Activated CD4-positive, alpha-beta T cell treated with anti-CD3 and anti-CD28 coated beads, Interleukin-2, amount 50 U/mL, for 24 hours (primary cell): Measurements from ENCODE around the gene MAGIX.
"Not testable (repeated sequence)": the region's sequence is repeated elsewhere in the genome, so short reads cannot be mapped to it uniquely, and the experiment has no call there.

Source experiments
- DNase-seq, 2 donors: peaks; one replicate each; pipeline ENCODE4 v3.0.0-alpha.2; 2020; ENCODE audit warnings: low read depth in 1 of 2, low spot score in 1 of 2

The MAGIX gene

DNA sequence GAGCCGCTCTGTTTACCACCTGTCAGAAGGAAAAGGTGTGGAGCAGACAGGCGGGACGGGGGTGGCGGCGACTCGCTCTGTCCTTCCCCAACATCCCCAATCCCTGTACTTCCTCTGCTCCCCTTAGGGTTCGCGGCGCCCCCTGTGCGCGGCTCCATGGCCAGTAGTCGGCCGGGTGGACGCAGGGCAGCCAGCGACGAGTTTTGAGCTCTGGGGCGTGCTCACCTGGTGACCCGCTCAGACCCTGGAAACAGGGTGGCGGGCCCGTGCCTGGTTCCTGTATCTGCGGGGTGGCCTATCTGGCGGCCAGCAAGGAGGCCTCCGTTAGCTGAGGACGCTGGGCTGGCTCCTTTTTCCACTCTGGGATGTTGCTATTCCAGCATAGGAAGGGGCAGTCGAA lies 5.4 kb upstream of the MAGIX start:
- DNase-seq, result no peak

DNA sequence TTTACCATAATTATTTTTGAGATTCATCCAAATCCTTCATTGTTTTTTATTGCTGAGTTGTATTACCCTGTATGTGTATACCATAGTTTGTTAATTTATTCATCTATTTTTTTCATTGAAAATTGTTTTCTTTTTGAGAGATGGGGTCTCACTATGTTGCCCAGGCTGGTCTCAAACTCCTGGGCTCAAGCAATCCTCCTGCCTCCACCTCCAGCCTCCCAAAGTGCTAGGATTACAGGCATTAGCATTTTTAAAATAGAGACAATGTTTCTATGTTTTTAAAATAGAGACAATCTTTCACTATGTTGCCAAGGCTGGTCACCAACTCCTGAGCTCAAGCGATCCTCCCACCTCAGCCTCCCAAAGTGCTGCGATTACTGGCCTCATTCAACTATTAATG lies 1.6 kb upstream of the MAGIX start:
- no peak for DNase-seq

DNA sequence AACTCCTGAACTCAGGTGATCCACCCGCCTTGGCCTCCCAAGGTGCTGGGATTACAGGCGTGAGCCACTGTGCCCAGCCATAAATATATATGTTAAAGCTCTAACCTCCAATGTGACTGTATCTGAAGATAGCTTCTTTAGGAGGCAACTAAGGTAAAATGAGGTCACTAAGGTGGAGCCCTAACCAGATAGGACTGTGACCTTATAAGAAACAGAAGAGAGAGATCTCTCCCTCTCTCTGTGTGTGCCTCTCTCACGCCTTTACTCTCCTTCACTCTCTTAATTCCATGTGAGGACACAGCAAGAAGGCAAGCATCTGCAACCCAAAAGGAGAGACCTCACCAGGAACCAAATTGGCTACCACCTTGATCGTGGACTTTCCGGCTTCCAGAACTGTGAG lies 926 bp upstream of the MAGIX start:
- DNase-seq, result no peak

DNA sequence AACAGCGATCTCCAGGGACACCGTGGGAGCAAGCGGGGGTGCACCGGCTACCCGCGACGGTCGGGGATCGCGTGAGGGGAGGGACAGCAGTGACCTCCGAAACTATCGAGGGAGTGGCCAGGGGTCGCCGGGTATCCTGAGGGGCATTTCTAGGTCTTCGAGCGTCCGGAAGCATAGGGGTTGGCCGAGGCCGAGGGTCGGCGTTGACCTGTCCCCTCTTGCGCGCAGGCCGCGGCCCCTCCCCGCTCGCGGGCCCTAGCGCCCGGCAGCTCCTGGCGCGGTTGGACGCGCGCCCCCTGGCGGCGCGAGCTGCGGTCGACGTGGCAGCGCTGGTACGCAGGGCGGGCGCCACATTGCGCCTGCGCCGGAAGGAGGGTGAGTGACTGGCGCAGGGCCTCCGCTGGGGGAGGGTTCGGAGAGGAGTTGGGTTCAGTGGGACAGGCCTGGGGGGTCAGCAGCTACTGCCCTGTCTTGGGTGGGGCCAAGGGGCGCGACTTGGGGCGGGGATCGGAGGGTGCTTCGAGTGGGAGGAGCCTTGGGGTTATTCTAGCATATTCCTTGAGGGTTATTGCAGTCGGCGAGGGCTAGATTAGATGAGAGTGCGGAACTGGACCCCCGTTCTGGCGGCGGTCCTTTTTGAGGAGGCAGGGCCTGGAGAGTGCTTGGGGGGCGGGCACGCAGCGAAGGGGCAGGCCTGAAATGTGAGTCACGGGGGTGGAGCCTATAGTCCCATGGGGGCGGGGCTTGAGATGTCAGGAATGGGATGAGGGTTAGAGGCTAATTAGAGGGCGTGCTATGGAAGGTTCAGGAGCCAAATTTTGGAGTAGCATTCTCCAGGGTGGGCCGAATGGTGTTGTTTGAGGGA lies 1.2 kb downstream of the MAGIX start:
- peak; percentile 52 to 59 for DNase-seq

DNA sequence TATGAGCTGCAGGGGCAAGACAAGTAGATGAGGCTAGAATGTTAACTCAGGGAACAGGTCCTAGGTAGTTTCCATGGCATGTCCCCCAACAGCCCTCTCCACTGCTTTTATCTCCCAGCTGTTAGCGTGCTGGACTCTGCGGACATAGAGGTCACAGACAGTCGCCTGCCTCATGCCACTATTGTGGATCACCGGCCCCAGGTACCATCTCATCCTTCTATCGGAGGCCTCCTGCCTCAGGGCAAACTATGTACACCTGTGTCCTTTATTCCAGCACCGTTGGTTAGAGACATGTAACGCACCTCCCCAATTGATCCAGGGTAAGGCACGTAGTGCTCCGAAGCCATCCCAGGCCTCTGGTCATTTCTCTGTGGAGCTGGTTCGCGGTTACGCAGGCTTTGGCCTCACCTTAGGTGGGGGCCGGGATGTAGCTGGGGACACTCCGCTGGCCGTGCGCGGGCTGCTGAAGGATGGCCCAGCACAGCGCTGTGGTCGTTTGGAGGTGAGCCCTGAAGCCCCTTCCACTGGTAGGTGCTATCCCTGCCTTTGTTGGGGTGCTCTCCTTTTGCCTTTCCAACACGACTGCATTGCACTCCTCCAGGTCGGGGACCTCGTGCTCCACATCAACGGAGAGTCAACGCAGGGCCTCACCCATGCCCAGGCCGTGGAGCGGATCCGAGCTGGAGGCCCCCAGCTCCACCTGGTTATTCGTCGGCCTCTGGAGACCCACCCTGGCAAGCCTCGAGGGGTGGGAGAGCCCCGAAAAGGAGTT lies 2.2 kb downstream of the MAGIX start:
- DNase-seq, result no peak

DNA sequence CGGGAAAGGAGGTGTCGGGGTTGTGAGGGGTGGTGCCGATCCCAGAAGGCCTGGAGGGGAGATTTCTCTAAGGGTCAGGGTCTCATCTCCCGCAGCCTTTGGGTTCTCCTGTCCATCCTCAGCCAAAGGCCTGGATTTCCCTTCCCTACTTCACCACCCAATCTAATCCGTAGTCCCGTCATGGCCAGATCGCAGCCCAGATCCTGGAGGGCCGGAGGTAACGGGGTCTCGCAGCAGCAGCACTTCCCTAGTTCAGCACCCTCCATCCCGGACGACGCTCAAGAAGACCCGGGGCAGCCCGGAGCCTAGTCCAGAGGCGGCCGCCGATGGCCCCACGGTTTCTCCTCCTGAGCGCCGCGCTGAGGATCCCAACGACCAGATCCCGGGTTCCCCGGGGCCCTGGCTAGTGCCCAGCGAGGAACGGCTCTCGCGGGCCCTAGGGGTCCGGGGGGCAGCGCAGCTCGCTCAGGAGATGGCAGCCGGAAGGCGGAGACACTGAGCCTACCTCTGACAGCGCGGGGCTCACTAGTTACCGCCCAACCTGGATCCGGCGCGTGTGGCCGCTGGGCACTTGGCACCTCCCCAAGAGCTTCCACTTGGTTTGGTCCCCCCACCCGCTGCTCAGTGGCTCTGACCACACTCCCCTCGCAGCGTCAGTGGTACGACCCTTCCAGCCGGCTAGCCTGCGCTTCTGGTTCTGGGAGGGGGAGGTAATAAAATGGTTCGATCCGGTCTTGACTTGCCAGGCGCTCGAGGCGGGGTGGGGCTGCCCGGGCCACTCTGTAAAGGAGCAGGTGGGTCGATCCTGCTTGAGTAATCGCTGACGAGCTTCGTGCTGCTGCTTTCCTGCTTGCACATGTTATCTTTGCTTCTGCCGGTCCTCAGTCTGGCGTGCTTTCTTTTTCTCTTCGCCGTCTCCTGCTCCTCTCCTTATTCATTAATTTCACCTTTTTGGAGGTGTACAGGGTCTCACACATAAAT lies 3.6 kb downstream of the MAGIX start:
- DNase-seq, result peak; percentile 36 to 53

DNA sequence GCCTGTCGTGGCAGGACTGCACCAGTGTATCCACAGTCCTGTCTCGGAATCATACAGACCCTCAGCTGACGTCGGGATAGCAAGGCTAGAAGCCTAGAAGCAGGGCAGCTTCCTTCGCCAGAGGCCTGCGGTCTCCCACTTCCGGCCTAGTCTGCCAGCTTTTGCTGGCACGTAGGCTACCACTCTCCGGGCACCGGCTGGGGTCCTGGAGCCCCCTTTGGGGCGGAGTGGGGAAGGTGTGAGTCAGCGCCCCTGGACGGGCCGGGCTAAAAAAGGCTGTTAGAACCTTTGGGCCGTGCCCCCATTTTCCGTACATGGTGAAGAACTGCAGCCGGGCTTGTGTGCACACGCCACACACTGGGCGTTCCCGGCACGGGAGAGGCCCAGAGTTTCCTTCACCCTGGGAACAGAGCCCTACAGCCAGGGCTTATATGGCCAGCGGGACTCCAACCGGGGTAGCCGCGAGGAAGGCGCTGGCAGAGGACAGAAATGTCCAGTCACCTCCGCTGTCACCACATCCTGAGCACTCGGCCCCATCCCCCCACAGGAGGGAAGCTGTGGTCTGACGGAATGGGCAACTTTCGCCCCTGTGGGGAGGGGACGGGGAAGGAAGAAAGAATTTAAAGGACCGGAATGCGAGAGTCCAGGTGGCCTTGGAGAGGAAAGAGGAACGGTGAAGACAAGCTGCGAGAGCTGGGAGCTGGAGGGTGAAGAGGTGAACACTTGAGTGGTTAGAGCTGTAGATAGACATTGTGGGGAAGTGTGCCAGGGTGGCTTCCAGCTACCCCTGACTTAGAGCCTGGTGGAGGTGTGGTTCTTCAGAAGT lies 4.6 kb downstream of the MAGIX start:
- DNase-seq, result peak in 1 of 2 donors; percentile 40

DNA sequence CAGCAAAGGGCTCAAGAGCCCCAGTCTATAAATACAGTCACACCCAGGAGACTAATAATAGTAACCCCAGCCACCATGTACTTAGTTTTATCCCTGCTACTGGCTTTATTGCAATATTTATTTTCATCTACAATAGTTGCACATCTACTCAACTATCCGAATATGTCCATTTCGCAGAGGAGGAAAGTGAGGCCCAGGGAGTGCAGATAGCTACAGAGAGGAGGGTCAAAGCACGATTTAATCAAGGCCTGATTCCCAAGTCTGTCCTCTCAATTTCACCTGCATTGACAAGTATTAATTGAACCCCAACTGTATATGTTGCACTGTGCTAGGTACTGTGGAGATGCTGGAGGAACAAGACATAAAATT lies 5.2 kb downstream of the MAGIX start:
- no peak for DNase-seq

DNA sequence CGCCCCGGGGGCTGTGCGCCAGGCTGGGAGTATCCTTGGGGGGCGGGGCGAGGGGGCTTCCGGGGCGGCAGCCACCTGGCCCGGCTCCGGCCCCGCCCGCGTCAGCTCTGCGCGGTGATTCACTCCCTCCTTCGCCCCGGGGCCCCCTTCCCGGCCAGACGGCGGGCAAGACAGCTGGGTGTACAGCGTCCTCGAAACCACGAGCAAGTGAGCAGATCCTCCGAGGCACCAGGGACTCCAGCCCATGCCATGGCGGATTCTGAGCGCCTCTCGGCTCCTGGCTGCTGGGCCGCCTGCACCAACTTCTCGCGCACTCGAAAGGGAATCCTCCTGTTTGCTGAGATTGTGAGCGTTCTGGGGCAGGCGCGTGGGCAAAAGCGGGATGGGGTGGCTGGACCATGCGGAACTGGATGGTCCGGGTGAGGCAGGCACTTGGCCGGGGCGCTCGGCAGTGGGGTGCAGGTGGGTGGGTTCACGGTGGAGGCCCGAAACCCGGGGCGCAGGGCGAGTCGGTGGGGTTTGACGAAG lies 9.3 kb downstream of the MAGIX start, which contains the start of gene PLP2:
Gene PLP2, plus strand, starts transcription at position 147 of the 528 bp plus-strand sequence. Its CDS starts 103 bp downstream, at position 250.
- DNase-seq, result peak in 1 of 2 donors; percentile 50

DNA sequence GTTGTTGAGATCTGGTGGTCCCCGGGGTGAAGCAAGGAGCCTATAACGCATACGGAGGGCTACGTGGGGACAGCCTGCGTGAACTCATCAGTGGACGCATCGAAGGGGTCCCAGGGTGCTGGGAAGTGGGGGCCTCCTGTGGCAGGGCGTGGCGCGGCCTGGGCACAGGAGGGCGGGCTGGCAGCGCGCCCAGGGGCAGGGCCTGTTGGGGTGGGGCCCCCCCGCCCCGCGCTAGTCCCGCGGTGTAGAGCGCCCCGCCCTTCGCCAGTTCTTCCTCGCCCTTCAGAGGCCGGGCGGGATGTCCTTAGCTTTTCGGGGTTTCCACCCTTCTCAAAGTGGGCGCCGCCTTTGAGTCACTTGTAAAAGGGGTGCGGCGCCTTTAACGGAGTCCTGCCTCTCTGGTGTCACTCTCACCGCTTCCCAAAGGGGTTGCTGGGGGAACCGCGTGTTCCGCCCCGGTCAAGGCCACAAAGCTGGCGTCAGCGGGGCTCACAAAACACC lies 9.8 kb downstream of the MAGIX start:
- DNase-seq, result peak in 1 of 2 donors; percentile 45

DNA sequence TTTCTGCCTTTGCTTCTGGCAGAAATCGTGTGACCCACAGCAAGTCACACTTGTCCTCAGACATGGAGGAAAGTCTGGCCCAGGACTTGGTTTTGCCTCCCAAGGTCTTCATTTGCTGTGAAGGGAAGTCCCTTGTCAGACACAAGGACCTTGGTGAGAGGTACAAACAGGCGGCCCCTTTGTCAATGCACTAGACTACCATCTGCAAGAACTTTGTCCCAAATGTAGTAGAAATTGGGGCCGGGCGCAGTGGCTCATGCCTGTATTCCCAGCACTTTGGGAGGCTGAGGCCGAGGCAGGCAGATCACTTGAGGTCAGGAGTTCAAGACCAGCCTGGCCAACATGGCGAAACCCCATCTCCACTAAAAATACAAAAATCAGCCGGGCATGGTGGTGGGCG lies 11.0 kb downstream of the MAGIX start:
- DNase-seq, result not testable (repeated sequence)

DNA sequence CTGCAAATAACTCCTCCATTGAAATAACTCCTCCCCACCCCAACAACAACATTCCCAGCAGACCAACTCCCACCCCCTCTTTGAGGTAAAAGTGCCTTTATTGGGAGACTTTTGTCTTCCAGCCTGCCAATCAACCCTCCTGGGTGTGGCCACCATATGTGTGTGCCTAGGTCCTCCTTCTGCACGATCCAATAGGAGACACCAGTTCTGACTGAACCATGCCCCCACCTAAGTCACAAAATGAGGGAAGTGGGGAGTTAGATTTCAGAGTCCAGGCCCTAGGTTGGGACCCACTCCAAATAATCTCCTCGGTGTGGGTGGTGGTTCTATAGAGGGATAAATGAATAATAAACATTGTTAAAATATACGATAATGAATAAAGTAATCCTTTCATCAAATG lies 12.2 kb downstream of the MAGIX start:
- no peak for DNase-seq

DNA sequence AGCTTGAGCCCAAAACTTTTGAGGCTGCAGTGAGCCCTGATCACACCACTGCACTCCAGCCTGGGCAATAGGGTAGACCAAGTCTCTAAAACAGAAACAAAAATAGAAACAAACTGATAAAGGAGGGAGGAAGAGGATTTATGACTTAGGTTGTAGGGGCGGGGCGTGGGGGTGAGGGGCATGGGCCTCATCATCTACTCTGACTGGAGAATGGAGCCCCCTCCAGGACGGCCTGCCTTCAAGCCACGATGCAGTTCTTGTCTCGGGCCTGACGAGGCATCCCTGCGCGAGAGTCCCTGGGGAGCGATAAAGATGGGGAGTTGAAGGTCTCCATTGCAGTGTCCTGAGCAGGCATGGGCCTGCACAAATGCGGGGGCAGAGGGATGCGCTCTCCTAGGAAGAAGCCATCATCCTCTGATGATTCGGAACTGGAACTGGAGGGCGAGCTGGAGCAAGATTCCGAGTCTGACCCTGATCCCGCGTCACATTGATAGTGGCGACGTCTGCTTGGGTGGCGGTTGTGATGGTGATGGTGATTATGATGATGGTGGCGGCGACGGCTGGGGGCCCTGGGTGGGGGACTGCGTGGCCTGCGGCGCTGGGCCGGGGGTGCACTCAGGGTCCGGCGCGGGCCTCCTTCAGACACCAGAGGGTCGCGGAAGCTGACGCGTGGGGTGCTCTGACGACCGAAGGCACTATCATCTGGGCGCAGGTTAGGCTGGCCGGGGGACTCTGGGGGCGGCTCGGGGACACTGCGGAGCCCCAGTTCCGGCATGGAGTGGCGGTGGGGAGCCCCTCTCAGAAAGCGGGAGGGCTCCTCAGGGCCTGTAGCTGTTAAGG lies 13.1 kb downstream of the MAGIX start:
- DNase-seq, result no peak

DNA sequence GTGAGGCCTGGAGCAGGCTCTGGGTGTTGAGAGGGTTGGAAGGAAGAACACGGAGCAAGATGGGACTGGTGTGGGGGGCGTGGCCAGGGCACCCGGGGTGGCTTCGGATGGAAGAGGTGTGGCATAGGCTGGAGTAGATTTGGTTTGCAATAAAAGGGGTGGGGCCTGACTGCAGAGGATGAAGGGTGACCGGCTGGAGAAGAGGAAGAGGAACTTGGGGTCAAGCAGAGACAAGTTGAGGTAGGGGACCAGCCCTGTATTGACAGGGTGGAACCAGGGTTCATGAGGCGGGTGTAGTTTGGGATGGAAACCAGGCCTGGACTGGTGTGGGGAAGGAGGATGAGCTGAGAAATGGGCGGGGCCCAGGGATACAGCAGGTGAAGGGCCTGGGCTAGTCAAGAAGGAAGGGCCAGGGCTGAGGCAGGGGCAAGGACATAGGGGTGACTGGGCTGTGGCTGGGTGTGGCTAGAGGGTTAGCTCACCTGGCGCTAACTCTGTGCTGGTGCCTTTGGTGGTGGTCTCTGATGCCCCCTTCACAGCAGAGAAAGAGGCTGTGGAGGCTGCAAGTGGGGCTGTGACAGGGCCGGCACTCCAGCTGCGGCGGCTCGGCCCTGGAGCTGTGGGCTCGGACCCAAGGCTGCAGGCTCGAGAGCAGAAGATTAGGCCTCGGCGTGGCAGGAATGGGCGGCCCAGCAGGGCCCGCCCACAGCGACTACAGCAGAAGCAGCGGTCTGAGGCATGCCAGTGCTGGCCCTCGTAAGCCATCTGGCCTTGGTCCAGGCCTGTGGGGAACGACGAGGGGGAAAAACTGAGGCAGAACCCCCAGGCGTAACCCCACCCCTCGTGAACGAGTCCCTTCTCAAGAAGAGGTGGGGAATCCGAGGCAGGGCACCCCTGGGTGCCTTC lies 14.1 kb downstream of the MAGIX start:
- no peak for DNase-seq

DNA sequence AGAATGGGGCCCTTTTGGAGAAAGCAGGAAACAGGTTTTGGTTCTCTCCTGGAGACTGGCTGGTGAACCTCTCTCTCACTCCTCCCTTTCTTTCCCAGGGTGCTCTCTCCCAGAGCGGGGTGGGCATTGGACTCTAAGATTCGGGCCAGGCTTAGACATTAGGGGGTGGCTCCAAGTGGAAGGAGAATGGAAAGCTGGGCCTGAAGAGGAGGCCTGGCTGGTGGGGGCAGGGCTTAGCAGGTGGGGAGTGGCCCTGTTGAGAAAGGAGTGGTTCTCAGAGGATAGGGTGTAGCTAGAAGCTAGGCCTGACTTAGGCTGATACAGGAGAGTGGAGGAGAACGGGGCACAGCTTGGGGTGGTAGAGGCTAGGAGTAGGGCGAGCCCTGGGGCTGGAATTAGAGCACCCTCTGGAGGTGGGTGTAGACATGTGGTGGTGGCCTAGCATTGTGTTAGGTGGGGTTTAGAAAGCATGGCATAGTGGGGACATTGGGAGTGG lies 14.8 kb downstream of the MAGIX start:
- DNase-seq, result no peak

DNA sequence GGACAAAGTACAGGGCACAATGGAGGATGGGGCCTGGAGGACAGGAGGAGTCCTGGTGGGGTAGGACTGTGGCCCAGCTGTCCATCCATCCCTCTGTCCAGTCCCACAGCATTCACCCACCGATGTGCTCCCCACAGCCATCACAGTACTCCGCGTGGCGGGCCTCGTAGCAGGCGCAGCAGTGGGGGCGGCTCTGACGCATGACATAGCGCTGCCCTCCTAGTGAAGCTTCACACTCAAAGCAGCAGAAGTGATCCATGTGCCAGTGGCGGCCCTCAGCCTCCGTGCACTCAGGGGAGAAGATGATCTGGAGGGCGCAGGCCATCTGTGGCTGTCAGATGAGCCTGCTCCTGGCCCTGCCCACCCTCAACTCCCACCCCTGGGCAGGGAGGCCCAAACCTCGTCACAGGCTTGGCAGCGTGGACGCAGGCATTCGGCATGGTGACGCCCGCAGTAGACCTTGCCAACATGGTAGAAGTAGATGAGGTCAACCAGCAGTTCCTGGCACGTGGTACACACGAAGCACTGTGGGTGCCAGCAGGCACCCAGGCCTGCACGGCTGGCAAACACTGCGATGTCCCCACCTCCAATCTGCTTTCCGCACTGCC lies 15.4 kb downstream of the MAGIX start:
- no peak for DNase-seq

DNA sequence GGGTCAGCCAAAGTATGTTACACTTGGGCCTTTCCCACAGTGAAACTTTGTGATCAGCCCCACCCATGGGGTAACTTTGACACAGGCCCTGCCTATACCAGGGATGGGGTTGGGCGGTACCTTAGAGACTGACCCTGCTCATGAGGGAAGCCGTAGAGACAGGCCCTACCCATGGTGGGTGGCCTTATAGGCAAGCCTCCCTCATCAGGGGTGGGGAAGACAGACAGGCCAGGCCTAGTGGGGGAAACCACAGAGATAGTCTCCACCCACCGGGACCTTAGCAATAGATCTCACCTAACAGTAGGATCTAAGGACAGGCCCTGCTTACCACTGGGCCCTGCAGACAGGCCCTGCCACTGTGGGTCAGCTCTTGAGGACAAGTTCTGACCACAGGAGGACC lies 16.0 kb downstream of the MAGIX start:
- DNase-seq, result no peak
